ENCODE data around the gene POR. TPM values are rescaled to one million over a fixed set of nuclear protein-coding genes. Genes with fewer than 3 reads are reported as not detected.

Gene POR
- total and polyA plus RNA-seq, 2 experiments from 2014 or later, result 87.9 to 97.9 TPM

- Histone ChIP-seq H3K4me1 (ENCODE audit: low read depth) (peaks cover 10% of the 10 kb centered on the region), H3K27me3 (no peaks in the 10 kb centered on the region)
- no peak for TF ChIP-seq CTCF (IDR thresholded peaks at IDR 0.05; ENCODE audit: low read depth, low read length)
Measured at GRCh38 chr7:75955331-75955955, 40.5 kb downstream of the POR start.

GRCh38 chr7:75957021-75957736, 42.2 kb downstream of the POR start:
- Histone ChIP-seq H3K4me1 (ENCODE audit: low read depth) (peaks cover 9% of the 10 kb centered on the region), H3K36me3 (peaks cover 14% of the 10 kb centered on the region), H3K9me3 (ENCODE audit: low read depth) (no peaks in the 10 kb centered on the region), H3K4me3 (no peak overlapping the region), H3K27me3 (no peaks in the 10 kb centered on the region), H3K27ac (peak overlapping the region; percentile 1)
- DNase-seq (ENCODE audit: low read depth in 1 of 2, low spot score in 1 of 2), result peak in 1 of 2 donors; percentile 54
- no peak for TF ChIP-seq CTCF (IDR thresholded peaks at IDR 0.05; ENCODE audit: low read depth, low read length)

More at GRCh38 chr7:75955331-75955955, 40.5 kb downstream of the POR start:
- Histone ChIP-seq H3K36me3 (peaks cover 14% of the 10 kb centered on the region), H3K4me3 (no peak overlapping the region), H3K9me3 (ENCODE audit: low read depth) (no peaks in the 10 kb centered on the region), H3K27ac (no peak overlapping the region)
- no peak for DNase-seq (ENCODE audit: low read depth in 1 of 2, low spot score in 1 of 2)

- no peak for TF ChIP-seq CTCF (IDR thresholded peaks at IDR 0.05; ENCODE audit: low read depth, low read length)
- DNase-seq (ENCODE audit: low read depth in 1 of 2, low spot score in 1 of 2), result no peak
- Histone ChIP-seq H3K4me1 (ENCODE audit: low read depth) (peaks cover 23% of the 10 kb centered on the region), H3K4me3 (no peak overlapping the region), H3K27ac (no peak overlapping the region), H3K36me3 (peaks cover 13% of the 10 kb centered on the region), H3K27me3 (no peaks in the 10 kb centered on the region), H3K9me3 (ENCODE audit: low read depth) (no peaks in the 10 kb centered on the region)
Measured at GRCh38 chr7:75958802-75959543, 44.0 kb downstream of the POR start.

GRCh38 chr7:75960372-75960771, 45.4 kb downstream of the POR start:
- no peak for TF ChIP-seq CTCF (IDR thresholded peaks at IDR 0.05; ENCODE audit: low read depth, low read length)

GRCh38 chr7:75961218-75961617, 46.3 kb downstream of the POR start:
- no peak overlapping the region for H3K4me3 ChIP-seq
- no peaks in the 10 kb centered on the region for H3K27me3 ChIP-seq
- H3K4me1 ChIP-seq (ENCODE audit: low read depth), result peaks cover 33% of the 10 kb centered on the region
- H3K36me3 ChIP-seq, result no peaks in the 10 kb centered on the region
- no peaks in the 10 kb centered on the region for H3K9me3 ChIP-seq (ENCODE audit: low read depth)
- peak overlapping the region; percentile 77 for H3K27ac ChIP-seq
- peak; percentile 5 for TF ChIP-seq CTCF (IDR thresholded peaks at IDR 0.05; ENCODE audit: low read depth, low read length)
- DNase-seq (ENCODE audit: low read depth in 1 of 2, low spot score in 1 of 2), result no peak

More at GRCh38 chr7:75960372-75960771, 45.4 kb downstream of the POR start:
- peaks cover 27% of the 10 kb centered on the region for H3K4me1 ChIP-seq (ENCODE audit: low read depth)
- DNase-seq (ENCODE audit: low read depth in 1 of 2, low spot score in 1 of 2), result no peak
- peaks cover under 1% of the 10 kb centered on the region for H3K36me3 ChIP-seq
- H3K27ac ChIP-seq, result no peak overlapping the region
- H3K27me3 ChIP-seq, result no peaks in the 10 kb centered on the region
- no peaks in the 10 kb centered on the region for H3K9me3 ChIP-seq (ENCODE audit: low read depth)
- H3K4me3 ChIP-seq, result no peak overlapping the region
